ENCODE data around the gene RAMACL.

RAMACL gene

DNA sequence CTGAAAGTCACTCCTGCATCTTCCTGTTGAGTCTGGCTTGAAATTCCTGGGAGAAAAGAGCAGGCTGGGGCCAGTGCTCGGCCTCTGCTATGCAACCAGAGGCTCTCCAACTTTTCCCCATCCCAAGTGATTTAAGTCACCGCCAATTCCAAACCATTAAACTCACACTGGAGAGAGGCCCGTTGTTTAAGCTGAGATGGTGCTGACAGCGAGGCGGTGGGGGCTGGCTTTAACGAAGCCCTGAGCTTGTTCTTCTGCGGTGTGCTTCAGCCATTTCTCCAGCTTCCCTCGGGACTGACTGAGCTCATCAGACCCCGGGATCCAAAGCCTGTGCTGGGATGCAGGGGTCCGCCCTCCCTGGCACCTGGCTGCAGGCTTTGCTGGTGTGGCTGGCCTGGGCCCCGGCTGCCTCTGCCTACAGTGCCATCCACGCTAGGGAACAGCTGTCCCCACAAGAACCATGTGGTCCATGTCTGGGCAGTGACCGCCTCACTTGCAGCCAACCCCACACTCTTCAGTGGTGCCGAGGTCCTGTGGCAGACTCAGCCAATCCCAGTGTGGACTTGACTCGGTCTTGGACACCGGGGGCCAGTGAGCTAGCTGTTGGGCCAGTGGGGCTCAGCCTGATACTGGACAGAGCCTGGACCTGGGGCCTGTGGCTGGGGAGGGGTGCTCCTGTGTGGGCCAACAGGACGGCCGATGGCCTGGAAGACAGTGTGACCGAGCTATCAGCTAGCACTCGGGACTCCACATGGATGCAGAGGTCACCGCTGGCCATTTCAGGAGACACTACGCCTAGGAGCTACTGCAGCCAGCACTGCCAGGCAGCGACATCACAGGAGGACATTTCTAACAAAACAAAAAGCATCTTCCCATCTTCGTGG, 21.2 kb downstream of the RAMACL start:
- no peaks in the 10 kb centered on the region for H3K36me3 Mint-ChIP-seq (ENCODE audit: low read depth)
- no peaks in the 10 kb centered on the region for H3K27me3 Mint-ChIP-seq
- H3K4me3 Mint-ChIP-seq = no peak overlapping the region
- H3K27ac Mint-ChIP-seq = no peak overlapping the region
- no peaks in the 10 kb centered on the region for H3K4me1 Mint-ChIP-seq (ENCODE audit: low read depth)
- no peak for DNase-seq
- H3K9me3 Mint-ChIP-seq = peaks cover 1% of the 10 kb centered on the region

DNA sequence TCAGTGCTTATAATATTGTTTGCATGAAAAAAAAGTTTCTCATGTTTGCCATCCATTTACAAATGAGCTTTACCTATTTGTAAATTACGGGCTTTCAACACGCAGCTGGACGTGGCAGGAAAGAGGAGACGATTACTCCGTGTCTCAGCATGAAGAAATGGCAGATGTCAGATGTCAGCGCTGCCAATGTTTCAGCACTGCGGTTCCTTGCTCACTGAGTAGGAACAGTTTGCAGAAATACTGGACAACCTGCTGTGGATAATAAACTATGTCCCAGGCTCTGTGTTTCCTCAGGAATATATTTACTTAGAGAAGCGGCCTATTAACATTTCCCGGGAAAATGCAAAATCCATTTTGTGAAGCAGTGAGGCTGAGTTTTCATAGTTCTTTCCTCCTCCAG, 22.7 kb downstream of the RAMACL start:
- Mint-ChIP-seq H3K27ac (no peak overlapping the region), H3K4me3 (no peak overlapping the region), H3K4me1 (ENCODE audit: low read depth) (no peaks in the 10 kb centered on the region), H3K36me3 (ENCODE audit: low read depth) (no peaks in the 10 kb centered on the region), H3K27me3 (no peaks in the 10 kb centered on the region), H3K9me3 (peaks cover 13% of the 10 kb centered on the region)
- no peak for DNase-seq

GRCh38 chr6:166563200-166563599, 23.3 kb downstream of the RAMACL start:
- Mint-ChIP-seq H3K9me3 (peaks cover 13% of the 10 kb centered on the region), H3K4me1 (ENCODE audit: low read depth) (no peaks in the 10 kb centered on the region), H3K36me3 (ENCODE audit: low read depth) (no peaks in the 10 kb centered on the region), H3K4me3 (no peak overlapping the region), H3K27me3 (no peaks in the 10 kb centered on the region), H3K27ac (no peak overlapping the region)
- no peak for DNase-seq

- H3K4me3 Mint-ChIP-seq = no peak overlapping the region
- H3K36me3 Mint-ChIP-seq (ENCODE audit: low read depth) = no peaks in the 10 kb centered on the region
- H3K27me3 Mint-ChIP-seq = no peaks in the 10 kb centered on the region
- peaks cover 13% of the 10 kb centered on the region for H3K9me3 Mint-ChIP-seq
- no peak overlapping the region for H3K27ac Mint-ChIP-seq
- DNase-seq = no peak
- no peaks in the 10 kb centered on the region for H3K4me1 Mint-ChIP-seq (ENCODE audit: low read depth)
Observed at GRCh38 chr6:166562726-166563125, 23.8 kb downstream of the RAMACL start.

DNA sequence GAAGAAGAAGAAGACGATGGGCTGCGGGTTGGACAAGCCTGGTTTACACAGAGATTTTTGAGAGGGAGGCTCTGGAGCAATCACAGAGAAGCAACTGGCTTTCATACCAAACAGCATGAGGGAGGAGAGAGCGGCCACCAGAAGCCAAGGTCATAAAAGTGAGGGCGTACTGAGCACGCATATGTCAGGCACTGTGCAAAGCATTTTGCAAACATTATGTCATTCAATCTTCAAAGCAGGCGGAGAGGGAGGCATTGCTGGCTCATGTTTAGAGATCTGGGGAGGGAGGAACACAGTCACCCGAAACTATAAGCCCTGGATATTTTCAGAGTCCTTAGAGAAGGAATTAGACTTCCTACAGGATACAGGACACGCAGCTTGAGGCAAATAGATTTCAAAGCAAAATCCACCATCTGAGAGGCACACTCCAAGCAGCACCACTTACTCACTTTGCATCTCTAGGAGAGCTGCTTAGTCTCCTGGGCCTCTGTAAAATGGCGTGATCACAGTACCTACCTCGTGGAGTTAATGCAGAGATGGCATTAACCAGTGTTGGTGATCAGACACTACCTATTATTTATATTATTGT, 24.6 kb downstream of the RAMACL start:
- Mint-ChIP-seq H3K4me1 (ENCODE audit: low read depth) (peaks cover 4% of the 10 kb centered on the region), H3K9me3 (peaks cover 13% of the 10 kb centered on the region), H3K27ac (no peak overlapping the region), H3K4me3 (no peak overlapping the region), H3K27me3 (peaks cover 4% of the 10 kb centered on the region), H3K36me3 (ENCODE audit: low read depth) (no peaks in the 10 kb centered on the region)
- no peak for DNase-seq

DNA sequence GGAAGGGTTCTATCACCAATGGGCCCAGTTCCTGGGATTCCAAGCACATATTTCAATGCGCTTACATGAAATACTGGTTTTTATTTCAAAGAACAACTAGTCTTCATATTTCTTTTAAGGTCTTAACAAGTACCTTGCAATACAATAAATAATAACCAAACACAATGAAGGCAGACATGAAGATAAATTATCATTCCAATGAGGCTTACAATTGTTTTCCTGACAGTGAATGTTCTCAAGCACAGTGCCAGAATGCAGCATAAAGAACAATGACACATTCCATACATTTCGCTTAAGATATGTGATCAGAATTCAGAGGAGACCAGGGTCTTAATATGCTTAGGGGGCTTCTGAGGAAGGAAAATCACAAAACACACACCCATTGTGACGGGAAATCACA, 26.3 kb downstream of the RAMACL start:
- DNase-seq = no peak
- peaks cover 10% of the 10 kb centered on the region for H3K27me3 Mint-ChIP-seq
- no peak overlapping the region for H3K4me3 Mint-ChIP-seq
- H3K4me1 Mint-ChIP-seq (ENCODE audit: low read depth) = peaks cover 9% of the 10 kb centered on the region
- no peaks in the 10 kb centered on the region for H3K36me3 Mint-ChIP-seq (ENCODE audit: low read depth)
- H3K9me3 Mint-ChIP-seq = peaks cover 13% of the 10 kb centered on the region
- H3K27ac Mint-ChIP-seq = no peak overlapping the region

DNA sequence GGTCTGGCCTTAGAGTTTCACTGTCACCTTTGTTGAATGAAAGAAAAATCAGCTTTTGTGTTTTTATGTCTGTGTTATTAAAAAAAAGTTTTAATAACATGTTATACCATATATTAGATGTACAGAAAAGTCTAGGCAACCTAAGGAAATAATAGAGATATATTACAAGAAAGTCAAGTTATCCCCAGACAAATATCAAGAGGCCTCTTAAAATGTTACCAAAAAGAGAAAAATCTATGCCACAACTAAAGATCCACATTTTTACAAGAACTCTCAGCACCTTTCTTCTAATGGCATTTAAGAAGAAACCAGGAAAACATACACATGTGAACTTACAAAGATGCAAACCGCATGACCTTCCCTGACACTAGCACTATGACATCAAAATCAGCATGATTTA, 26.8 kb downstream of the RAMACL start:
- no peak overlapping the region for H3K4me3 Mint-ChIP-seq
- no peaks in the 10 kb centered on the region for H3K36me3 Mint-ChIP-seq (ENCODE audit: low read depth)
- H3K27ac Mint-ChIP-seq = no peak overlapping the region
- H3K9me3 Mint-ChIP-seq = peaks cover 13% of the 10 kb centered on the region
- peaks cover 9% of the 10 kb centered on the region for H3K4me1 Mint-ChIP-seq (ENCODE audit: low read depth)
- DNase-seq = no peak
- H3K27me3 Mint-ChIP-seq = peaks cover 10% of the 10 kb centered on the region

- no peak for DNase-seq
- Mint-ChIP-seq H3K27ac (no peak overlapping the region), H3K27me3 (peaks cover 10% of the 10 kb centered on the region), H3K4me1 (ENCODE audit: low read depth) (peaks cover 9% of the 10 kb centered on the region), H3K36me3 (ENCODE audit: low read depth) (no peaks in the 10 kb centered on the region), H3K4me3 (no peak overlapping the region), H3K9me3 (peaks cover 13% of the 10 kb centered on the region)
Observed at GRCh38 chr6:166559211-166559610, 27.3 kb downstream of the RAMACL start.

DNA sequence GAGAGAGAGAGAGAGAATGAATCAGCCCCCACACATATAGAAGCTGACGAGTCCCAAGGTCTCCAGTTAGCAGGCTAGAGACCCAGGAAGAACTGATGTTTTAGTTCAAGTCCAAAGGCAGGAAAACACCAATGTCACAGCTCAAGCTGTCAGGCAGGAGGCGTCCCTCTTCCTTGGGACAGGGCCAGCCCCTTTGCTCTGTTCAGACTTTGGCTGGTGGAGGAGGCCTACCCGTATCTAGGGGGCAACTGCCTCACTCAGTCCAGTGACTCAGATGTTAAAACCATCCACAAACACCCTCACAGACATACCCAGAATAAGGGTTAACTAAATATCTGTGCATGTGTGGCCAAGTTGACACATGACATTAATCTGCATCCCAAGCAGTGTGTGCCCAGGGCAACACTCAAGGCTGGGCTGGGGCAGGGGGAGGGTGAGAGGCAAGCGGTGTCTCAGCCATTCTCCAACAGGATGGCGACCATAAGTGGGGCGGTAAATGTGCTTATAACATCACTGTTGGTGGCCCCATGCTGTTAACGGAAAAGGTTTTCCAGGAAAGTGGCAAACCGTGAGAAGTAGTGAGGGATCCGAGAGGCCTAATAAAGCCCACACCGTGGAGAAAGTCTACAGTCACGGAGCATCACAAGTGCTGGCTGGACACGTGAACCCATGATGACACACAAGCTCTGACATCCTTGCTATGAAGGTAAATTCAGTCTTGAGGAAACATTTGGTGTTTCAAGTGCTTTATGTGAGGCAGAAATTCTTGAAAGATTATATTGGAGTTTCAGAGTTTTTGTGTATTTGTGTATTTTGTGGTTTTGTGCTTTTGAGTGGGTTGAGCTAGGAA, 28.1 kb downstream of the RAMACL start:
- Mint-ChIP-seq H3K4me3 (no peak overlapping the region), H3K27ac (no peak overlapping the region), H3K27me3 (peaks cover 10% of the 10 kb centered on the region), H3K9me3 (peaks cover 13% of the 10 kb centered on the region), H3K36me3 (ENCODE audit: low read depth) (no peaks in the 10 kb centered on the region), H3K4me1 (ENCODE audit: low read depth) (peaks cover 9% of the 10 kb centered on the region)
- DNase-seq = no peak

DNA sequence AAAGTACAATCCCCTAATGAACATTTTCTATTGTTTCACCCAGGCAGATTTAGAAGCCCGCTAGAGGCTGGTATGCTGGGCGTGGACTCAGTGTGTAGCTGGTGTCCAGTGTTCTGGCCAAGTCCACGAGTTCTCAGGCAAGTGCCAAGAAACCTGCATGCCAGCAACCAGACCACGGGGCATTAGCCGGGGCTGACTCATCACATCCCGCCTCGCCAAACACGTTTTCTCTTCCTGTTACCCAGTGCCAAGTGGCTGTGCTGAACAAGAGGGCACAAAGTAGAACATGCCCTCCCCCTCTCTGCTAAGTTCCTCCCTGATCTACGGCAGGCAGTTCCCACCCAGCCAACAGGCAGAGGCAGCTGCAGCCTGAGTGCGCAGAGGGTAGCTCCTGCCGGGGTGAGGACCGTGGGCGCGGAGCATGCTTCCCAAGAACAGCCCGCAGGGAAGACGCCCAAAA, 29.6 kb downstream of the RAMACL start:
- no peak overlapping the region for H3K27ac Mint-ChIP-seq
- no peak for DNase-seq
- no peaks in the 10 kb centered on the region for H3K36me3 Mint-ChIP-seq (ENCODE audit: low read depth)
- H3K4me1 Mint-ChIP-seq (ENCODE audit: low read depth) = peaks cover 9% of the 10 kb centered on the region
- H3K9me3 Mint-ChIP-seq = peaks cover 13% of the 10 kb centered on the region
- peak overlapping the region; percentile 32 for H3K4me3 Mint-ChIP-seq
- H3K27me3 Mint-ChIP-seq = peaks cover 10% of the 10 kb centered on the region

DNA sequence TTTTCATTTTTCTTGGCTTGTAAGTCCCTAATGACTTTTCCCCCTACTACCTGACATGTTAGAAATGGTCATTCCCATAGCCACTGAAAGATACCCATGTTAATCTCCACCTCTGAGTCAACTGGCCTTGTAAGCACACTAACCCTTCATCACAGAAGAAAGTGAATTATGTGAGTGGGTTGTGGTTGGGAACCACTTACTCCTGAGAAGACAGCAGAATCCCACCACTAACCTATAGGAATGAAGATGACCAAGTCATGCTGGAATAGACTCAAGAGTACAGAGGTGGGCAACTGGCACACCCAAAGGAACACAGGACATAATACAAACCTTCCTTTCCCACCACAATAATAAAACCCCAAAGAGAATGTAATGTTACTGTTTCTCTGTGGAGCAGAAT, 30.1 kb downstream of the RAMACL start:
- H3K4me1 Mint-ChIP-seq (ENCODE audit: low read depth) = peaks cover 9% of the 10 kb centered on the region
- H3K27me3 Mint-ChIP-seq = peaks cover 10% of the 10 kb centered on the region
- no peaks in the 10 kb centered on the region for H3K36me3 Mint-ChIP-seq (ENCODE audit: low read depth)
- H3K4me3 Mint-ChIP-seq = no peak overlapping the region
- H3K9me3 Mint-ChIP-seq = peaks cover 13% of the 10 kb centered on the region
- DNase-seq = no peak
- H3K27ac Mint-ChIP-seq = no peak overlapping the region

GRCh38 chr6:166555086-166555485, 31.4 kb downstream of the RAMACL start:
- Mint-ChIP-seq H3K36me3 (ENCODE audit: low read depth) (no peaks in the 10 kb centered on the region), H3K4me1 (ENCODE audit: low read depth) (peaks cover 9% of the 10 kb centered on the region), H3K27me3 (peaks cover 10% of the 10 kb centered on the region), H3K4me3 (no peak overlapping the region), H3K9me3 (peaks cover 9% of the 10 kb centered on the region), H3K27ac (no peak overlapping the region)
- DNase-seq = no peak

GRCh38 chr6:166554316-166554715, 32.2 kb downstream of the RAMACL start:
- DNase-seq = no peak
- H3K36me3 Mint-ChIP-seq (ENCODE audit: low read depth) = no peaks in the 10 kb centered on the region

GRCh38 chr6:166553563-166554271, 32.8 kb downstream of the RAMACL start:
- Mint-ChIP-seq H3K4me1 (ENCODE audit: low read depth) (peaks cover 9% of the 10 kb centered on the region), H3K36me3 (ENCODE audit: low read depth) (no peaks in the 10 kb centered on the region), H3K27ac (no peak overlapping the region), H3K9me3 (peaks cover 3% of the 10 kb centered on the region), H3K4me3 (no peak overlapping the region), H3K27me3 (peaks cover 10% of the 10 kb centered on the region)
- no peak for DNase-seq

More at GRCh38 chr6:166554316-166554715, 32.2 kb downstream of the RAMACL start:
- Mint-ChIP-seq H3K9me3 (peaks cover 4% of the 10 kb centered on the region), H3K4me1 (ENCODE audit: low read depth) (peaks cover 9% of the 10 kb centered on the region), H3K27me3 (peaks cover 10% of the 10 kb centered on the region), H3K4me3 (no peak overlapping the region), H3K27ac (no peak overlapping the region)

All from activated T-cell treated with anti-CD3 and anti-CD28 coated beads, Interleukin-2, amount 50 U/mL, for 24 hours (primary cell).